CD8-positive, alpha-beta memory T cell (primary cell): ENCODE results near the gene BDH2. TPM values are rescaled to one million over a fixed set of nuclear protein-coding genes. Genes with fewer than 3 reads are reported as not detected.

ENCODE experiments used
- CTCF ChIA-PET: fragments of 350-600 bp; sonication (Branson Sonifier 250); formaldehyde crosslinking; loops from one replicate; lab custom pipeline; 2021; ENCODE audit warnings: antibody characterized with exemption; lab: Charles Lee
- POLR2A ChIA-PET: fragments of 350-600 bp; sonication (Branson Sonifier 250); formaldehyde crosslinking; loops from one replicate; lab custom pipeline; 2021; ENCODE audit warnings: antibody characterized with exemption; lab: Charles Lee
- DNase-seq, 5 donors: peaks; one replicate each; pipeline versions ENCODE4 v3.0.0 to v3.0.0-alpha.2; 2020 to 2022; ENCODE audit warnings: mixed read lengths in 1 of 5
- H3K27ac ChIP-seq: one replicate; pipeline ENCODE4 v1.7.0; 2013; ENCODE audit warnings: low read depth, mild to moderate bottlenecking, low read length, moderate library complexity
- H3K27me3 ChIP-seq: 2 replicates; pipeline ENCODE4 v1.7.0; 2013; ENCODE audit warnings: low read length, mild to moderate bottlenecking; ENCODE audit not compliant: insufficient read depth, poor library complexity, severe bottlenecking
- H3K36me3 ChIP-seq: 2 replicates; pipeline ENCODE4 v1.7.0; 2013; ENCODE audit warnings: mild to moderate bottlenecking, low read length, moderate library complexity; ENCODE audit not compliant: insufficient read depth
- H3K4me1 ChIP-seq: 2 replicates; pipeline ENCODE4 v1.7.0; 2013; ENCODE audit warnings: mild to moderate bottlenecking, low read length, moderate library complexity; ENCODE audit not compliant: insufficient read depth
- H3K4me3 ChIP-seq: 2 replicates; pipeline ENCODE4 v1.7.0; 2013; ENCODE audit warnings: mild to moderate bottlenecking, low read length
- H3K9me3 ChIP-seq: 2 replicates; pipeline ENCODE4 v1.7.0; 2013; ENCODE audit warnings: mild to moderate bottlenecking, low read length
- H3K27ac Mint-ChIP-seq, 8 donors: one replicate each; pipeline ENCODE4 v1.8.0; 2020 to 2021; ENCODE audit warnings: mixed read lengths in 8 of 8, mild to moderate bottlenecking in 6 of 8, inconsistent platforms in 3 of 8, moderate library complexity in 3 of 8
- H3K27me3 Mint-ChIP-seq, 2 donors: one replicate each; pipeline ENCODE4 v1.8.0; 2020 to 2021; ENCODE audit warnings: mixed read lengths in 2 of 2, mild to moderate bottlenecking in 1 of 2, moderate library complexity in 1 of 2
- H3K36me3 Mint-ChIP-seq, 3 donors: one replicate each; pipeline ENCODE4 v1.8.0; 2020 to 2021; ENCODE audit warnings: mixed read lengths in 3 of 3, inconsistent platforms in 1 of 3, mild to moderate bottlenecking in 1 of 3
- H3K4me1 Mint-ChIP-seq, 3 donors: one replicate each; pipeline ENCODE4 v1.8.0; 2020 to 2021; ENCODE audit warnings: mixed read lengths in 3 of 3, inconsistent platforms in 1 of 3, mild to moderate bottlenecking in 1 of 3
- H3K4me3 Mint-ChIP-seq, 7 donors: one replicate each; pipeline ENCODE4 v1.8.0; 2020 to 2021; ENCODE audit warnings: mixed read lengths in 7 of 7, mild to moderate bottlenecking in 6 of 7, moderate library complexity in 4 of 7, inconsistent platforms in 2 of 7
- H3K9me3 Mint-ChIP-seq, 5 donors: one replicate each; pipeline ENCODE4 v1.8.0; 2020 to 2022; ENCODE audit warnings: mixed read lengths in 5 of 5, mild to moderate bottlenecking in 3 of 5, moderate library complexity in 2 of 5, inconsistent platforms in 1 of 5
- polyA plus RNA-seq: library from polyadenylated mRNA; unstranded; fragments of 300-500 nt; fragmentation: Illumina TruSeq; gene quantifications from one replicate; pipeline ENCODE4 v1.2.3, GENCODE V29; 2021
- total RNA-seq, 2 experiments: library from RNA; stranded (reverse); gene quantifications; one replicate each; pipeline ENCODE4 v1.2.3, GENCODE V29; 2021

Gene BDH2
- total RNA-seq (10 to 100 TPM; 10.9 to 11.4 TPM), polyA plus RNA-seq (29.2 TPM)

- H3K27me3 Mint-ChIP-seq = no peaks in the 10 kb centered on the region
- peak; percentile 3 to 79 (median 69) for DNase-seq
- H3K27ac ChIP-seq = peak within 1 kb of the TSS; percentile 24
- H3K36me3 Mint-ChIP-seq = peaks cover 0 to 13% (median 7%) of the 10 kb centered on the region in 3 donors
- peak within 1 kb of the TSS; percentile 77 to 90 (median 85) for H3K4me3 Mint-ChIP-seq
- peaks cover 23 to 37% (median 26%) of the 10 kb centered on the region in 3 donors for H3K4me1 Mint-ChIP-seq
- H3K4me1 ChIP-seq = peaks cover 9% of the 10 kb centered on the region
- H3K27me3 ChIP-seq = no peaks in the 10 kb centered on the region
- H3K27ac Mint-ChIP-seq = peak within 1 kb of the TSS; percentile 65 to 97 (median 86)
- H3K9me3 ChIP-seq = no peaks in the 10 kb centered on the region
- no peaks in the 10 kb centered on the region for H3K9me3 Mint-ChIP-seq
- peak within 1 kb of the TSS; percentile 63 for H3K4me3 ChIP-seq
- POLR2A ChIA-PET = interaction anchor here (0.7 to 1.0 kb wide), 2 partner anchors 272 to 608 kb away, joined by 4 to 5 read pairs; partner anchors contain the start of gene UBE2D3
- no peaks in the 10 kb centered on the region for H3K36me3 ChIP-seq
- CTCF ChIA-PET = interaction anchor here (0.7 to 4.7 kb wide), 18 partner anchors 9 to 669 kb away, joined by 3 to 33 read pairs (median 3); no protein-coding TSS in a partner anchor
Observed at GRCh38 chr4:103099691-103100392, at the start of gene BDH2. TSS of gene BDH2 (minus strand) at chr4:103099834. CDS start at chr4:103096254, 3,580 bp downstream.

GRCh38 chr4:103144926-103145325 is 45.3 kb upstream of the BDH2 start:
- no peak overlapping the region for H3K27ac Mint-ChIP-seq
- H3K27me3 Mint-ChIP-seq = no peaks in the 10 kb centered on the region
- H3K36me3 Mint-ChIP-seq = peaks cover 0 to 6% (median 0%) of the 10 kb centered on the region in 3 donors
- H3K4me3 Mint-ChIP-seq = no peak overlapping the region
- Histone ChIP-seq H3K4me1 (no peaks in the 10 kb centered on the region), H3K27me3 (no peaks in the 10 kb centered on the region), H3K27ac (no peak overlapping the region), H3K9me3 (no peaks in the 10 kb centered on the region), H3K4me3 (no peak overlapping the region), H3K36me3 (no peaks in the 10 kb centered on the region)
- CTCF ChIA-PET = no interaction called here
- DNase-seq = no peak
- H3K9me3 Mint-ChIP-seq = peaks cover 0 to 1% (median 0%) of the 10 kb centered on the region in 5 donors
- H3K4me1 Mint-ChIP-seq = no peaks in the 10 kb centered on the region
- POLR2A ChIA-PET = no interaction called here

- POLR2A ChIA-PET = no interaction called here
- Mint-ChIP-seq H3K4me3 (no peak overlapping the region), H3K9me3 (no peaks in the 10 kb centered on the region), H3K27ac (peak overlapping the region in 2 of 8 donors; percentile 7 to 59), H3K4me1 (peaks cover 7 to 26% (median 8%) of the 10 kb centered on the region in 3 donors), H3K27me3 (peaks cover 0 to 2% of the 10 kb centered on the region in 2 donors), H3K36me3 (no peaks in the 10 kb centered on the region)
- CTCF ChIA-PET = no interaction called here
- Histone ChIP-seq H3K9me3 (no peaks in the 10 kb centered on the region), H3K36me3 (no peaks in the 10 kb centered on the region), H3K4me1 (no peaks in the 10 kb centered on the region), H3K4me3 (no peak overlapping the region), H3K27me3 (no peaks in the 10 kb centered on the region), H3K27ac (no peak overlapping the region)
- no peak for DNase-seq
Observed at GRCh38 chr4:103137446-103137827, 37.8 kb upstream of the BDH2 start.

- POLR2A ChIA-PET = no interaction called here
- Histone ChIP-seq H3K36me3 (no peaks in the 10 kb centered on the region), H3K27ac (no peak overlapping the region), H3K9me3 (no peaks in the 10 kb centered on the region), H3K27me3 (no peaks in the 10 kb centered on the region), H3K4me1 (no peaks in the 10 kb centered on the region), H3K4me3 (no peak overlapping the region)
- no peak for DNase-seq
- Mint-ChIP-seq H3K27me3 (peaks cover 0 to 2% of the 10 kb centered on the region in 2 donors), H3K36me3 (peaks cover 0 to 3% (median 0%) of the 10 kb centered on the region in 3 donors), H3K4me1 (peaks cover 7 to 26% (median 8%) of the 10 kb centered on the region in 3 donors), H3K27ac (peak overlapping the region in 6 of 8 donors; percentile 5 to 74 (median 52)), H3K4me3 (no peak overlapping the region), H3K9me3 (no peaks in the 10 kb centered on the region)
- CTCF ChIA-PET = no interaction called here
Observed at GRCh38 chr4:103136671-103137445, 37.2 kb upstream of the BDH2 start.

GRCh38 chr4:103129174-103129573 is 29.5 kb upstream of the BDH2 start:
- POLR2A ChIA-PET = no interaction called here
- DNase-seq = no peak
- H3K36me3 Mint-ChIP-seq = peaks cover 2 to 24% (median 6%) of the 10 kb centered on the region in 3 donors
- no peaks in the 10 kb centered on the region for H3K4me1 Mint-ChIP-seq
- no peak overlapping the region for H3K27ac Mint-ChIP-seq
- no peak overlapping the region for H3K4me3 Mint-ChIP-seq
- no peaks in the 10 kb centered on the region for H3K36me3 ChIP-seq
- H3K4me1 ChIP-seq = no peaks in the 10 kb centered on the region
- CTCF ChIA-PET = no interaction called here
- no peaks in the 10 kb centered on the region for H3K27me3 Mint-ChIP-seq
- peaks cover 9 to 20% (median 12%) of the 10 kb centered on the region in 5 donors for H3K9me3 Mint-ChIP-seq
- H3K9me3 ChIP-seq = no peaks in the 10 kb centered on the region
- no peak overlapping the region for H3K27ac ChIP-seq
- H3K4me3 ChIP-seq = no peak overlapping the region
- no peaks in the 10 kb centered on the region for H3K27me3 ChIP-seq

GRCh38 chr4:103126126-103126525 is 26.5 kb upstream of the BDH2 start:
- no peaks in the 10 kb centered on the region for H3K4me1 ChIP-seq
- no peak for DNase-seq
- Mint-ChIP-seq H3K4me1 (no peaks in the 10 kb centered on the region), H3K9me3 (peaks cover 9 to 20% (median 12%) of the 10 kb centered on the region in 5 donors), H3K4me3 (no peak overlapping the region), H3K27me3 (no peaks in the 10 kb centered on the region), H3K36me3 (peaks cover 2 to 24% (median 2%) of the 10 kb centered on the region in 3 donors), H3K27ac (no peak overlapping the region)
- no peaks in the 10 kb centered on the region for H3K27me3 ChIP-seq
- no peaks in the 10 kb centered on the region for H3K9me3 ChIP-seq
- H3K36me3 ChIP-seq = no peaks in the 10 kb centered on the region
- POLR2A ChIA-PET = no interaction called here
- H3K4me3 ChIP-seq = no peak overlapping the region
- CTCF ChIA-PET = no interaction called here
- no peak overlapping the region for H3K27ac ChIP-seq

- Histone ChIP-seq H3K27me3 (no peaks in the 10 kb centered on the region), H3K4me1 (no peaks in the 10 kb centered on the region), H3K36me3 (no peaks in the 10 kb centered on the region), H3K9me3 (no peaks in the 10 kb centered on the region), H3K27ac (no peak overlapping the region), H3K4me3 (no peak overlapping the region)
- Mint-ChIP-seq H3K4me3 (no peak overlapping the region), H3K27ac (no peak overlapping the region), H3K4me1 (no peaks in the 10 kb centered on the region), H3K9me3 (peaks cover 6 to 10% (median 6%) of the 10 kb centered on the region in 5 donors), H3K27me3 (no peaks in the 10 kb centered on the region), H3K36me3 (peaks cover 0 to 11% (median 2%) of the 10 kb centered on the region in 3 donors)
- ChIA-PET CTCF (interaction anchor here (1.0 kb wide), 1 partner anchor 32 kb away, joined by 3 read pairs; no protein-coding TSS in a partner anchor), POLR2A (no interaction called here)
- DNase-seq = no peak
Observed at GRCh38 chr4:103123114-103123513, 23.5 kb upstream of the BDH2 start.

GRCh38 chr4:103118166-103118565 is 18.5 kb upstream of the BDH2 start:
- ChIA-PET CTCF (no interaction called here), POLR2A (no interaction called here)
- no peak overlapping the region for H3K4me3 ChIP-seq
- no peak overlapping the region for H3K27ac ChIP-seq
- no peaks in the 10 kb centered on the region for H3K27me3 ChIP-seq
- H3K36me3 ChIP-seq = no peaks in the 10 kb centered on the region
- Mint-ChIP-seq H3K27me3 (no peaks in the 10 kb centered on the region), H3K27ac (no peak overlapping the region), H3K9me3 (no peaks in the 10 kb centered on the region), H3K4me1 (no peaks in the 10 kb centered on the region), H3K4me3 (no peak overlapping the region), H3K36me3 (no peaks in the 10 kb centered on the region)
- H3K9me3 ChIP-seq = no peaks in the 10 kb centered on the region
- no peaks in the 10 kb centered on the region for H3K4me1 ChIP-seq
- no peak for DNase-seq
